GM18873 (cell line): ENCODE data around the gene NPHP3.
"Not testable (repeated sequence)": the region's sequence is repeated elsewhere in the genome, so short reads cannot be mapped to it uniquely, and the experiment has no call there.

Experiments
- ATAC-seq: cut with Tn5 transposase; IDR thresholded peaks from one replicate; pipeline ENCODE4 v1.9.1; 2021; ENCODE audit warnings: mild to moderate bottlenecking, moderate library complexity, moderate number of reproducible peaks; ENCODE audit not compliant: unreplicated experiment, low FRiP score

The NPHP3 gene, protein sequence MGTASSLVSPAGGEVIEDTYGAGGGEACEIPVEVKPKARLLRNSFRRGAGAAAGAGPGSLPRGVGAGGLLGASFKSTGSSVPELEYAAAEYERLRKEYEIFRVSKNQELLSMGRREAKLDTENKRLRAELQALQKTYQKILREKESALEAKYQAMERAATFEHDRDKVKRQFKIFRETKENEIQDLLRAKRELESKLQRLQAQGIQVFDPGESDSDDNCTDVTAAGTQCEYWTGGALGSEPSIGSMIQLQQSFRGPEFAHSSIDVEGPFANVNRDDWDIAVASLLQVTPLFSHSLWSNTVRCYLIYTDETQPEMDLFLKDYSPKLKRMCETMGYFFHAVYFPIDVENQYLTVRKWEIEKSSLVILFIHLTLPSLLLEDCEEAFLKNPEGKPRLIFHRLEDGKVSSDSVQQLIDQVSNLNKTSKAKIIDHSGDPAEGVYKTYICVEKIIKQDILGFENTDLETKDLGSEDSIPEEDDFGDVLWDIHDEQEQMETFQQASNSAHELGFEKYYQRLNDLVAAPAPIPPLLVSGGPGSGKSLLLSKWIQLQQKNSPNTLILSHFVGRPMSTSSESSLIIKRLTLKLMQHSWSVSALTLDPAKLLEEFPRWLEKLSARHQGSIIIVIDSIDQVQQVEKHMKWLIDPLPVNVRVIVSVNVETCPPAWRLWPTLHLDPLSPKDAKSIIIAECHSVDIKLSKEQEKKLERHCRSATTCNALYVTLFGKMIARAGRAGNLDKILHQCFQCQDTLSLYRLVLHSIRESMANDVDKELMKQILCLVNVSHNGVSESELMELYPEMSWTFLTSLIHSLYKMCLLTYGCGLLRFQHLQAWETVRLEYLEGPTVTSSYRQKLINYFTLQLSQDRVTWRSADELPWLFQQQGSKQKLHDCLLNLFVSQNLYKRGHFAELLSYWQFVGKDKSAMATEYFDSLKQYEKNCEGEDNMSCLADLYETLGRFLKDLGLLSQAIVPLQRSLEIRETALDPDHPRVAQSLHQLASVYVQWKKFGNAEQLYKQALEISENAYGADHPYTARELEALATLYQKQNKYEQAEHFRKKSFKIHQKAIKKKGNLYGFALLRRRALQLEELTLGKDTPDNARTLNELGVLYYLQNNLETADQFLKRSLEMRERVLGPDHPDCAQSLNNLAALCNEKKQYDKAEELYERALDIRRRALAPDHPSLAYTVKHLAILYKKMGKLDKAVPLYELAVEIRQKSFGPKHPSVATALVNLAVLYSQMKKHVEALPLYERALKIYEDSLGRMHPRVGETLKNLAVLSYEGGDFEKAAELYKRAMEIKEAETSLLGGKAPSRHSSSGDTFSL (N-terminal part only)

DNA sequence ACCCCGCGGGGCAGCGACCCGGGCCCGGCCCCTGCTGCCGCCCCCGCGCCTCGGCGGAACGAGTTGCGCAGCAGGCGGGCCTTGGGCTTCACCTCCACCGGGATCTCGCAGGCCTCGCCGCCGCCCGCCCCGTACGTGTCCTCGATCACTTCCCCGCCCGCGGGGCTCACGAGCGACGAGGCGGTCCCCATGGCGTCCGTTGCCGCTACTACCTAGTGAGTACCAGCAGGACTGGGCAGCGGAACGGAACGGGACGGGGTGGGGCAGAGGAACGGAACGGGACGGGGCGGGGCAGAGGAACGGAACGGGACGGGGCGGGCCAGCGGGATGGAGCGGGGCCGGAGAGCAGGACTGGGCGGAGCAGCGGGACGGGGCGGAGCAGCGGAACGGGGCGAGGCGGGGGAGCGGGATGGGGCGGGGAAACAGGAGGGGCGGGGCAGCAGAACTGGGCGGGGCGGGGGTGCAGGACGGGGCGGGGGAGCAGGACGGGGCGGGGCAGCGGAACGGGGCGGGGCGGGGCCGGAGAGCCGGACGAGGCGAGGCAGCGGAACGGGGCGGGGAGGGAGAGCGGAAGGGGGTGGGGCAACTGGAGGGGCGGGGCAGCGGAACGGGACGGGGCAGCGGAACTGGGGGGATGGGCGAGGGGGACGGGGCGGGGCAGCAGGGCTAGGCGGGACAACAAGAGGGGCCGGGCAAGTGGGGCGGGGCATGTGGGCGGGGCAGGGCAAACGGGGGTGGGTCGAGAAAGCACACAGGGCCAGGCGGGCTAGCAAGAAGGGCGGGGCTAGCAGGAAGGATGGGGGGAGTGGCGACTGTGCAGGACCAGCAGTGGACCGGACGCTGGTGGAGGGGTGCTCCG, at the start of gene NPHP3:
Gene NPHP3, minus strand, starts transcription at position 245 of the 859 bp plus-strand sequence. Its CDS starts 54 bp downstream, at position 191.
- ATAC-seq: peak; percentile 58

DNA sequence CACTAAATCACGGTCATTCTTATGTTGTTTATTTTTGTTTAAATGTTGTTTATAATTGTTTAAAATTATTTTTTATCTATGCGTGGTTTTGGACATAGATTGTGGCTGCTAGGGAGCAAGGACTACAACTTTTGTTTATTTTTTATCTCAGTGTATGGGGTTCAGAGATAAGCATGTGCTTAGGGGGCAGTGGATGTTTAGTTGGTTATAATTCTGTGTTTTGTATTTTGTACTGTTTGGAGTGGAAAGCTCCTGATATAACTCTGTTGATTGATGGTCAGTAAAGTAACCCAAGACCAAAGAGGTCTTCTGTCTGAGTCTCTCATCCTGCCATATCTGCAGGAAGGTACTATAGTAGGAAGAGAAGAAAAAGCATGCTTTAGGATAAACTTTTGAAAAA, 36.5 kb upstream of the NPHP3 start:
- ATAC-seq: no peak

DNA sequence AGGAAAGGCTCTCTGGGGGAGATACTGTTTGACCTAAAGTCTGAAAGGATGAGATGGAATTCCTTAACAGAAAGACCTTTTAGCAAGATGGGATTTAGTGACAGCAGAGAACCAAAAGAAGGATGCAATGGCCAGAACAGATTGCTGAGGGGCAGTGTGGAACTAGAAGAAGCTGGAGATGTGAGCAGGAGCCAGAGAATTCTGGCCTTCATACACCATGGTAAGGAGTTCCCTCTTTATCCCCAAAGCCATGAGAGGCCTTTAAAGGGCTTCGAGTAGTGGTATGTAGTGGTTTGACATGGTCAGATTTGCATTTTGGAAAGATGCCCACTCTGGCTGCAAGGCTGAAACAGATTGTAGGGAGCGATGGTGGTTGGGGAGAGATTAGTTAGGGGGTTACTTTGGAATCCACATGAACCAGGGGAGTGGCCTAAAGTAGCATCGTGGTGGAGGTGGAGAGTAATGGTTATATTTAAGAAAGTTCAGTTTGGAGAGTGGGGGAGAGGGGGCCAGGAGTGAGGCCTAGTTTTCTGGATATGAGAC, 34.0 kb upstream of the NPHP3 start:
- no peak for ATAC-seq

DNA sequence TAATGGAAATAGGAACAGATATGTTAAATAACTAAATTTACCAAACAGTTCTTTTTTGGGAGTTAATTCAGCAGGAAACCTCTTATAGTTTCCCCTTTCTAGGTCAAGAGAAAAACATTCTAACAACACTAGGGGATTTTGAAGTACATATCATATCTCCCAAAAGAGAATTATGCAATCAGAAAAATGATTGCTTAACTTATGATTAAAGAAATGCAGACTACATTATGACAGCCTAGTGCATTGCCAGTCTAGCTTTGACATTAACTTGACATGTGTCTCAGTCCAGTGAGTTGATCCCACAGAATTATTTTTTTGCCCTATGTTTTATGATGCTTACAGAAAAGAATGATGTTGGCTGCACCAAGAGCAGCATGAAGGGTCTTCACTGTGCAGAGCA, 31.7 kb upstream of the NPHP3 start:
- ATAC-seq: no peak

DNA sequence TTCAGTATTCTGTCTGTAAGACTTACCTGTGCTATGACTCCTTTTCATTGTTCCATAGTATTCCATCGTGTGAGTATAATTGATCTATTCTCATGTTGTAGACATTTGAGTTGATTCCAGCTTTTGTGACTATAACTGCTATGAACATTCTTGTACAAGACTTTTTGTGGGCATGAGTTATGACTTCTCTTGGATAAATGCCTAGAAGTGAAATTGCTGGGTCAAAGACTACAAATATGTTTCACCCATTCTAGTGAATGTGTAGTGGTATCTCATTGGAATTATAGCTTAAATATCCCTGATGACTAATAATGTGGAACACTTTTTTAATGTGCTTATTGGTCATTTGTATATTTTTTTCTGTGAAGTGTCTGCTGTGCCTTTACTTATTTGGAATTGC, 27.6 kb upstream of the NPHP3 start:
- no peak for ATAC-seq

DNA sequence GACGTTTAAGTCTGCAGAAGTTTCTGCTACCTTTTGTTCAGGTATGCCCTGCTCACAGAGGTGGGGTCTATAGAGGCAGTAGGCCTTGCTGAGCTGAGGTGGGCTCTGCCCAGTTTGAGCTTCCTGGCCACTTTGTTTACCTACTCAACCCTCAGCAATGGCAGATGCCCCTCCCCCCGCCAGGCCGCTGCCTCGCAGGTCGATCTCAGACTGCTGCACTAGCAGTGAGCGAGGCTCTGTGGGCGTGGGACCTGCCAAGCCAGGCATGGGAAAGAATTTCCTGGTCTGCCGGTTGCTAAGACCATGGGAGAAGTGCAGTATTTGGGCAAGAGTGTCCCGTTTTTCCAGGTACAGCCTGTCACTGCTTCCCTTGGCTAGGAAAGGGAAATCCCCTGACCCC, 24.5 kb upstream of the NPHP3 start:
- not testable (repeated sequence) for ATAC-seq

DNA sequence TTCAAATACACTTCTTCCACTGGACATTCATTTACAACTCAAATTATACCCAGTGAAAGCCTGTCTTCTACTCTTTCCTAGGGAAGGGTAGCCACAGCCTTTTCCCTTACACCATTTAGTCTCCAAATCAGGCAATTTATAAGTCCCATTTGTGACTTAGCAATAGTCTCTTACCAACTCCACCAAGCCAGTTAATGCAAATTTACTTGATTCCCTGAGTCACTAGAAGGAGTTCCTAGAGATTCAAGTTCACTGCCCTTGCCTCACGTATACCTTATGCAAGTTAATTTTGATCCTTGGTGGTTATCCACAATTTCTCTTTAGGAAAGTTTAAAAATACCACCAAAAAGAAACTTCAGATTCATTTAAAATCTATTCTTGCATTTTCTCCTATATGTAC, 16.1 kb upstream of the NPHP3 start:
- no peak for ATAC-seq

DNA sequence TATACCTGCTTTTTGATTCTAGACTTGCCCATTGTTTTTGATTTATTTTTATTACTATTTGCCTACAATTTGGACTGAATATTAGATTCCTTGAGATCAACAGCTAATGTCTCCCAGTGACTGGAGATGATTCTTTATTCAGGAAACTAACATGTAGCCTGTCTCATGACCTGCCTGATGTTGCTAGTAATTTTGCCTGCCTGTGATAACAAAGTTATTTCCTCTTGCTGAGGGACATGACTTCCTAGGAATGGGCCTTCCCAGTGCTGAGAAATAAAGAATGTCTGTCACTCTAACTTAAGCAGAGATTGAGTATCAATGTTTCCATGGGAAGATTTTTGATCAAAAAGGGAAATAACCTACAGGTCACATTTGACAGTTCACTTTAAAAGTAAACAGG, 13.4 kb upstream of the NPHP3 start:
- ATAC-seq: no peak

DNA sequence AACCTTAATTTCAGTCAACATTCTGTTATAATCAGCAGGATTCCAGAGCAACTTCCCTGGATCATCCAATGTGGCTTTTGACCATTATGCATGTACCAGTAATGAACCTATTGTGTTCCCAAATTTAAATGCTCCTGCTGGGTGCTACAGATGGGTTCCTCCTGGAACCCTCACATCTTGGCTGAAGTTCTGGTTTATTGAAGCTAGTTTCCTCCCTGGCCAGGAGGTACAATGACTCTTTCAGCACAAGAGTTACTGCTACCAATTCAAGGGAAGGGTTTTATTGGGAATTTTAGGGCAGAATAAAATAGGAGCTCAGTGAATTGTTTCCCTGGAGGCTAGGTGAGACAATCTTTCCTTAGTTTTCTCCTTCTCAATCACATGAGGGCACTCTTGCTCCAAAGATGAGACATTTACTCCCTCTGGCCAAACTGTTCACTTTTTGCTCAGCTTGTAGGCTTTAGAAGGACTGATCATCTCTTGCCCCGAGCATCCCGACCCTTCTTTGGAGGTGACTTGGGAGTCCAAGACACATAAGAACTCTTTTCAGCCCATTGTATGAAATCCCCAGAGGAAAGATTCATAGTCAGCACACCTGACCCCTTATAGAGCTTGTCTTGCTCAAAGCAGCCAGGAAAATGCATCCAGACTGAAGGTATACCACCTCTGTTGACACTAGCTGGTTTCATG, 8.8 kb upstream of the NPHP3 start:
- ATAC-seq: no peak

DNA sequence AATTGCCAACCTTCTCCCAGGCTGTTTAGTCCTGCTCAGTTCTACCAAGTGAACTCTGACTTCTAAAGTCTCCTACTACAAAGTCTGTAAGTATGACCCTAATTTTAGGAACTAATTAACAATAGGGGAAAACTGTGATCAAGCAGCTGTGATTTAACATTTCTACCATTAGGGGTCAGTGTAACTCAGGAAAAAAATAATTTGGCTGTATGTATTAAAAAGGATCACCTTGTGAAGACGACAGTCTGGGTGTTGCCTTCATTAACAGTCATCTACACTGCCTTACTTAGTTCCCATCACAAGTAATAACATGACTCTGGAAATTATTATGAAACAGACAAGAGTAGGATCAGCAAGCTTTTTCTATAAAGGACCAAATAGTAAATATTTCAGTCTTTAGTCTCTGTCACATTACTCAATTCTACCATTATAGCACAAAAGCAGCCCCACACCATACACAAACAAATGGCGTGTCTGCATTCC, 4.2 kb upstream of the NPHP3 start:
- no peak for ATAC-seq

DNA sequence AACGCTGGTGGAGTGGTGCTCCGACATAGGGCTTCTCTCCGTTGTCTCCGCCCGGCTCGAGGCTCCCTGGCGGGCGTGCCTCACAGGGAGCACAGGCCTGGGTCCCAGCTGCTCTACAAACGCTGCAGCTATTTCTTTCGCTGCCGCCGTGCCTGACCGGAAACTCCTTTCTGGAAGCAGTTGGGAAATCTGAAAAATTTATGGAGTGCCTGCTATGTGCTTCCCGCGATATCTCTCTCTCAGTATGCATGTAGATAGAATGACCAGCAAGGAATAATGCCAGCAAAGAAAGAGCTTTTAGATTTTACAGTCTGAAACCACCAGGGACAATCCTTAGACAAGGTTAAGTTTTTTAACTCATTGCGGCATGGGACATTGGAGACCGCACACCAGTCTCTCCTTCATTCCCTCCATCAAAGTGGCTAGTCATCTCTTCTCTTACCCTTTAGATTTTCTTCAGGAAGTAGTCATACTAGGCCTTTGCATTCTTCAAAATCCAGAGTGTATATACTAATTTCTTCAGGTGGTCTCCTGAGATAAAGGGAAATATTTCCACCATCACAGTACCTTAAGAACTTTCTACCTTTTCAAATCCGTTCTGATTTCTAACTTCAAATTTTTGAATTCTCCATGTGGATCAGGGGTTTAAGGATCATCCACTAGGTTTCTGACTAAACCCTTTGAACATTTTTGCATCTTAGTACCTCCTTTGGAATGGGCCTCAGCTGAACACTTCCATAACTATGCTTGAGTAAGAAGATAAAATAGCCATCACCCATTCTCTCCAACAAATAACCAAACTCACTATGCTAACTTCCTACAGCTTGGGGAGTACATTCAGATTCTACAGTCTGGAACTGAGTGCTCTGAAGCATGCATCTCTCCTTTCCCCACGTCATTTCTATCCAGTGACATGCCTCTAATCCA, 1.1 kb upstream of the NPHP3 start:
- no peak for ATAC-seq

DNA sequence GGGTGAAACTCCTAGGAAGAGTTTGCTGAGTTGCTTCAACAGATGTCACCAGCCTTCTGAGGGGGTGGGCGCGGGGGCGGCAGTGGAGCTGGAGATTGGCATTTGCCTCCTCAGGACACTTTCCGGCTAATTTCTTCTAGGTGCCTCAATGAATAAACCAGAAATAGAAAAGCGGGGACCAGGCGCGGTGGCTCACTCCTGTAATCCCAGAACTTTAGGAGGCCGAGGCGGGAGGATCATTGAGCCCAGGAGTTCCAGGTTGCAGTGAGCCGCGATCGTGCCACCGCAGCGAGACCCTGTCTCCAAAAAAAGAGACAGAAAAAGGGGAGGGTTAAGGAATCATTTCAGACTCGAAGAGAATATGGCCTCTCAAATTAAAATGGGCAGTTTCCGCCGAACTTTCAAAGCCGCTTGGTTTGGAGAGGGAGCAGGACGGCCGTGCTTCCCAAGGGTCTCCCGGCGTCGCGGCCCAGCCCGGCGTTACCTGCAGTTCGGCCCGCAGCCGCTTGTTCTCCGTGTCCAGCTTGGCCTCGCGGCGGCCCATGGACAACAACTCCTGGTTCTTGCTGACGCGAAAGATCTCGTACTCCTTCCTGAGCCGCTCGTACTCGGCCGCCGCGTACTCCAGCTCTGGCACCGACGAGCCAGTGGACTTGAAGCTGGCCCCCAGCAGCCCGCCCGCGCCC, 587 bp downstream of the NPHP3 start:
- peak; percentile 30 for ATAC-seq

DNA sequence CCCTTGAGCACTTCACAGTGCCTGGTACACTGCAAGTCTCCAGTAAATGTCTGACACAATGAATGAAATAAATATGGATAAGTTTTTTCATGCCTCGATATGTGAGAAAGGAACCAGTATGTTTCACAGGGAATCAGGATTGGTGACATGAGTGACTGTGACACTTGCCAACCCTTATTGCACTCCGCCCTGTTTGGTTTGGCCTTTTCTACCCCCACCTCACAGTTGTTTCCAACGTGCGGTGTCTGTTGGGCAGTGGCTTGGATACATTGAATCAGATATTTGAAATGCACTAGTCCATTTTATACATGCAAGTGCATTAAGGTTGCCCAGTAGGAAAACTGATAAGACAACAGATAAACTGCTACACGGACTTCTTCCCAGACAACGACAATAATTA, 2.0 kb downstream of the NPHP3 start:
- no peak for ATAC-seq

DNA sequence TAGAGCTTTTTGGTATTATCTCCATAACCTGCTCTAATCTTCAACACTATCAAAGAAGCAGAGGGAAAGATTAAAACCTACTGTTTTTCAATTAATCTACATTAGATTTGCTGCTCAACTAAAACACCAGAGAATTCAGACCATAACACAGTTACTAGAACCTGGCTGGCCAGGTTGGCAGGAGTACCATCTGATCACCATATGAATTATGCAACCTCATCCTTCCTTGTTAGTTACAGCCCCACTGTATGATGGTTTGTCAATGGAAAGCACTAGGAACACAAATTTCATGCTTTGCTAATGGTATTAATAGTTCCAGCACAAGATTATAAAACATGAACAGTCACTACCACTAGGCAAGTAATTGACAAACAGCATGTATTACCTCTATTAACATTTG, 5.8 kb downstream of the NPHP3 start:
- no peak for ATAC-seq

DNA sequence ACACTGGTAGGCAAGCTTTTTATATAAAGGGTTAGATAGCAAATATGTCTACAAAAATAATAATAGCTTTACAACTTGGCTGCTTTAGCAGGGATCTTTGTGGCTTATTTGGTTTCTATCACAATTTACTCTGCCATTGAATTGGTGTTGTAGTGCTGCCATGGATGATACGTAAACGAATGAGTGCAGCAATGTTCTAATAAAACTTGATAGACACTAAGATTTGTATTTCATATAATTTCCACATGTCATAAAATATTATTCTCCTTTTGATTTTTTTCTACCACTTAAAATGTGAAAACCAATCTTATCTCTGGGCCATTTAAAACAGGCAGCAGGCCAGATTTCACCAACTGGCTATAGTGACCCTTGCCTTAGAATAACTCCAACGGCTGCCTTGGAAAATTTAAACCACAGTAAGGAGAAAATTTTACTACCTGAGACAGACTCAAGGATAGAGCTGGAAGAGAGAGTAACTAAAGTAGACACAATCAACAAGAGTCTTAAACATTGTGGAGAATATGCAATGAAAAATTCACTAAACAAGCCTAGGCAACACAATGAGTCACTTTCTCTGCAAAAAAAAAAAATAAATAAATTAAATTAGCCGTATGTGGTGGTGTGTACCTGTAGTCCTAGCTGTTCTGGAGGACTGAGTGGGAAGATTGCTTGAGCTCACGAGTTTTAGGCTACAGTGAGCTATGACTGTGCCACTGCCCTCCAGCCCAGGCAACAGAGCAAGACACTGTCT, 8.1 kb downstream of the NPHP3 start:
- ATAC-seq: no peak

DNA sequence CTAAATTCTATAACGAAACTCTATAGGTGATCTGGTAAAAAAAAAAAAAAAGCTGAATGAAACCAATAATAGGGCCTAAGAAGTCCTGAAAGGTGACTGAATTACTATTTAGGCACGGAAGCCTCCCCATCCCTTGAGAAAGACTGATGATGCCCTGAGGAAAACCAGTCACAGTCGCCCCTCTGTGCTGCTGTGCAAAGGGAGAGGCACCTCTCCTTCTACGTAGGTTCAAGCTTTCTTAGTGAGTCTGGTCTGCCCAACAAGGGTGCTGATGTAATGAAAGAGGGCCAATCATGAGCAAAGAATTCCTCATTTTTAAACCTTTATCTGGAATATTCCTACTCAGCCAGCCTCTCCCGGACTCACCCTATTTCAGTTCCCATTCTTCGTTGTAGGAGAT, 11.9 kb downstream of the NPHP3 start:
- ATAC-seq: no peak
